ENCODE data around the gene SLC7A10.
"Not testable (repeated sequence)": the region's sequence is repeated elsewhere in the genome, so short reads cannot be mapped to it uniquely, and the experiment has no call there.

SLC7A10 gene

DNA sequence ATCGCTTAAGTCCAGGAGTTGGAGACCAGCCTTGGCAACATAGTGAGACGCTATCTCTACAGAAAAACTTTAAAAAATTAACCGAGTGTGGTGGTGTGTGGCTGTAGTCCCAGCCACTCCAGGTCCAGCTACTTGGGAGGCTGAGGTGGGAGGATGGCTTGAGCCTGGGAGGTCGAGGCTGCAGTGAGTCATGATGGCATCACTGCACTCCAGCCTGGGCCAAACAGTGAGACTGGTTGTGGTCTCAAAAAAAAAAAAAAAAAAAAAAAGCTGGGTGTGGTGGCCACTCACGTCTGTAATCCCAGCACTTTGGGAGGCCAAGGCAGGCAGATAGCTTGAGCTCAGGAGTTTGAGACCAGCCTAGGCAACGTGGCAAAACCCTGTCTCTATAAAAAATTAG, 59.6 kb downstream of the SLC7A10 start:
- H3K23ac ChIP-seq (ENCODE audit: low read length); H3K4me3 ChIP-seq (ENCODE audit: low read length); H3K79me2 ChIP-seq (ENCODE audit: control insufficient read depth, insufficient read depth, low read length); H4K8ac ChIP-seq (ENCODE audit: low read depth, low read length); H4K5ac ChIP-seq (ENCODE audit: low read length); H3K9ac ChIP-seq (ENCODE audit: low read length); H2BK15ac ChIP-seq (replicated peaks; ENCODE audit: low read depth); H3K18ac ChIP-seq (ENCODE audit: low read length); H3K4me2 ChIP-seq (ENCODE audit: low read length); H3K56ac ChIP-seq (ENCODE audit: low read length); H3K27ac ChIP-seq (ENCODE audit: low read depth, low read length); H3K4me1 ChIP-seq (ENCODE audit: control insufficient read depth, low read depth, low read length); H2AK5ac ChIP-seq (ENCODE audit: low read length); H2BK120ac ChIP-seq (ENCODE audit: low read depth, low read length); DNase-seq; H3K36me3 ChIP-seq (ENCODE audit: control insufficient read depth, insufficient read depth, low read length); H2BK5ac ChIP-seq (ENCODE audit: low read length); H3K27me3 ChIP-seq (ENCODE audit: insufficient read depth, low read length, poor library complexity); H3K79me1 ChIP-seq (ENCODE audit: low read length); H3K4ac ChIP-seq (ENCODE audit: low read depth, low read length): not testable (repeated sequence)
- no CpG with 5 or more reads among the region's 6 CpGs for WGBS (ENCODE audit: extremely low coverage, insufficient coverage, low lambda C conversion rate)

DNA sequence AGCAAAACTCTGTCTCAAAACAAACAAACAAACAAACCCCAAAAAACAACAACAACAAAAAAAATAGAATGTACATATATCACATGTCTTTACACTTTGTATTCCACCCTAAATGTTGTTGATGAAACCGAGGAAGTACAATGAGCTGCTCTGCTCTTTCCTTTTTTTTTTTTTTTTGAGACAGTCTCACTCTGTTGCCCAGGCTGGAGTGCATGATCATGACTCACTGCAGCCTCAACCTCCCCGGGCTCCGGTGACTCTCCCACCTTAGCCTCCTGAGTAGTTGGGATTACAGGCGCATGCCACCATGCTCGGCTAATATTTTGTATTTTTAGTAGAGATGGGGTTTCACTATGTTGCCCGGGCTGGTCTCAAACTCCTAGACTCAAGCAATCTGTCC, 62.2 kb downstream of the SLC7A10 start:
- H3K56ac ChIP-seq (ENCODE audit: low read length), result no peak overlapping the region
- H3K23ac ChIP-seq (ENCODE audit: low read length), result no peak overlapping the region
- no peaks in the 10 kb centered on the region for H3K4me1 ChIP-seq (ENCODE audit: control insufficient read depth, low read depth, low read length)
- H3K79me2 ChIP-seq (ENCODE audit: control insufficient read depth, insufficient read depth, low read length), result no peaks in the 10 kb centered on the region
- no peaks in the 10 kb centered on the region for H3K79me1 ChIP-seq (ENCODE audit: low read length)
- no peak overlapping the region for H2BK120ac ChIP-seq (ENCODE audit: low read depth, low read length)
- H3K27ac ChIP-seq (ENCODE audit: low read depth, low read length), result no peak overlapping the region
- WGBS (ENCODE audit: extremely low coverage, insufficient coverage, low lambda C conversion rate), result no CpG with 5 or more reads among the region's 6 CpGs
- H3K4me2 ChIP-seq (ENCODE audit: low read length), result no peak overlapping the region
- no peak for DNase-seq
- no peaks in the 10 kb centered on the region for H3K36me3 ChIP-seq (ENCODE audit: control insufficient read depth, insufficient read depth, low read length)
- H2BK15ac ChIP-seq (replicated peaks; ENCODE audit: low read depth), result no peak overlapping the region
- no peak overlapping the region for H3K4me3 ChIP-seq (ENCODE audit: low read length)
- H2BK5ac ChIP-seq (ENCODE audit: low read length), result no peak overlapping the region
- no peak overlapping the region for H2AK5ac ChIP-seq (ENCODE audit: low read length)
- H3K27me3 ChIP-seq (ENCODE audit: insufficient read depth, low read length, poor library complexity), result no peaks in the 10 kb centered on the region
- no peak overlapping the region for H3K18ac ChIP-seq (ENCODE audit: low read length)
- H4K8ac ChIP-seq (ENCODE audit: low read depth, low read length), result no peak overlapping the region
- no peak overlapping the region for H4K5ac ChIP-seq (ENCODE audit: low read length)
- H3K9ac ChIP-seq (ENCODE audit: low read length), result no peak overlapping the region
- no peak overlapping the region for H3K4ac ChIP-seq (ENCODE audit: low read depth, low read length)

DNA sequence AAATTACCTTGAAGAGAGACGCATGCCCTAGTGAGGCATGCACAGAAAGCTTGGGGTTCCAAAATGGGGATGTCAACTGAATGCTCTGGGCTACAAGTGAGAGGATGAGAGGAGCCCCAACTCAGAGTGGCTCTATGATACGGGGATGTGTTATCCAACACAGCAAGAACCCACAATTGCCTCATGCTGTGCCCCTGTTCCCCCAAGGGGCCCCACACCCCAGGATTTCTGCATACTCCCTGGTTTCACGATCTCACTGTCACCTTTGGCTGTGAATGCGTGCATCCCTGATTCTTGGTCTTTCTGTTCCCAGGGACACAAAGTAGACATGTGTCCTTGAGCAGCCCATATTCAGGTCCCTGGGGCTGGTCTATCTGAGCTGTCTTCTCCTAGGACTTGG, 64.4 kb downstream of the SLC7A10 start:
- H3K4me3 ChIP-seq (ENCODE audit: low read length), result no peak overlapping the region
- H2BK120ac ChIP-seq (ENCODE audit: low read depth, low read length), result no peak overlapping the region
- no peak overlapping the region for H3K56ac ChIP-seq (ENCODE audit: low read length)
- no peak overlapping the region for H3K23ac ChIP-seq (ENCODE audit: low read length)
- no peak overlapping the region for H4K8ac ChIP-seq (ENCODE audit: low read depth, low read length)
- H3K4ac ChIP-seq (ENCODE audit: low read depth, low read length), result no peak overlapping the region
- H3K36me3 ChIP-seq (ENCODE audit: control insufficient read depth, insufficient read depth, low read length), result no peaks in the 10 kb centered on the region
- H3K4me2 ChIP-seq (ENCODE audit: low read length), result no peak overlapping the region
- H4K5ac ChIP-seq (ENCODE audit: low read length), result no peak overlapping the region
- H3K4me1 ChIP-seq (ENCODE audit: control insufficient read depth, low read depth, low read length), result no peaks in the 10 kb centered on the region
- WGBS (ENCODE audit: extremely low coverage, insufficient coverage, low lambda C conversion rate), result no CpG with 5 or more reads among the region's 4 CpGs
- no peak overlapping the region for H2BK15ac ChIP-seq (replicated peaks; ENCODE audit: low read depth)
- no peaks in the 10 kb centered on the region for H3K27me3 ChIP-seq (ENCODE audit: insufficient read depth, low read length, poor library complexity)
- no peak overlapping the region for H3K18ac ChIP-seq (ENCODE audit: low read length)
- no peak overlapping the region for H3K27ac ChIP-seq (ENCODE audit: low read depth, low read length)
- no peaks in the 10 kb centered on the region for H3K79me1 ChIP-seq (ENCODE audit: low read length)
- no peak overlapping the region for H2BK5ac ChIP-seq (ENCODE audit: low read length)
- H3K9ac ChIP-seq (ENCODE audit: low read length), result no peak overlapping the region
- H2AK5ac ChIP-seq (ENCODE audit: low read length), result no peak overlapping the region
- H3K79me2 ChIP-seq (ENCODE audit: control insufficient read depth, insufficient read depth, low read length), result no peaks in the 10 kb centered on the region
- DNase-seq, result no peak

DNA sequence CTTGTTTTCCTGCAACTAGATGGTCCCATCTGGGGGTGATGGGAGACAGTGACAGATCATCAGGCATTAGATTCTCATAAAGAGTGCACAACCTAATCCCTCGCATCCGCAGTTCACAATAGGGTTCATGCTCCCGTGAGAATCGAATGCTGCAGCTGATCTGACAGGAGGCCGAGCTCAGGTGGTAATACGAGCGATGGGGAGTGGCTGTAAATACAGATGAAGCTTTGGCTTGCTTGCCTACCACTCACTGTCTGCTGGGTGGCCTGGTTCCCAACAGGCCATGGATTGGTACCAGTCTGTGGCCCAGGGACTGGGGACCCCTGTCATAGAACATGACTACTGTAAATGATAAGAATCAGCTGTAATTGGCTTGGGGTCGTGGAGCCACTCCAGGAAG, 65.8 kb downstream of the SLC7A10 start:
- Histone ChIP-seq H3K4ac (ENCODE audit: low read depth, low read length) (no peak overlapping the region), H3K27me3 (ENCODE audit: insufficient read depth, low read length, poor library complexity) (no peaks in the 10 kb centered on the region), H3K18ac (ENCODE audit: low read length) (no peak overlapping the region)

DNA sequence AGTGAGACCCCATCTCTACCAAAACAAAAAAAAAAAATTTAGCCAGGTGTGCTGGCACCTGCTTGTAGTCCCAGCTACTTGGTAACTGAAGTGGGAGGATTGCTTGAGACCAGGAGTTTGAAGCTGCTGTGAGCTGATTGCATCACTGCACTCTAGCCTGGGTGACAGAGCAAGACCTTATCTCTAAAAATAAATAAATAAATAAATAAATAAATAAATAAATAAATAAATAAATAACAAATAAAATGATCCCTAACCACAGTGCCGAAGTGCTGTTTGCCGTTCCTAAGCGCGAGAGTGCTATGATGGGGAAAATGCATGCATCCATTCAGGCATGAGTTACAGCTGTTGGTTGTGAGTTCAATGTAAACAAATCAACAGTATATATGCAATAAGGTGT, 66.5 kb downstream of the SLC7A10 start:
- H3K23ac ChIP-seq (ENCODE audit: low read length), result no peak overlapping the region
- no peaks in the 10 kb centered on the region for H3K36me3 ChIP-seq (ENCODE audit: control insufficient read depth, insufficient read depth, low read length)
- no peak overlapping the region for H3K56ac ChIP-seq (ENCODE audit: low read length)
- H3K4me1 ChIP-seq (ENCODE audit: control insufficient read depth, low read depth, low read length), result no peaks in the 10 kb centered on the region
- no peak overlapping the region for H2BK5ac ChIP-seq (ENCODE audit: low read length)
- H3K27me3 ChIP-seq (ENCODE audit: insufficient read depth, low read length, poor library complexity), result no peaks in the 10 kb centered on the region
- no peak overlapping the region for H3K18ac ChIP-seq (ENCODE audit: low read length)
- H2AK5ac ChIP-seq (ENCODE audit: low read length), result no peak overlapping the region
- DNase-seq, result no peak
- no peak overlapping the region for H2BK120ac ChIP-seq (ENCODE audit: low read depth, low read length)
- H2BK15ac ChIP-seq (replicated peaks; ENCODE audit: low read depth), result no peak overlapping the region
- H3K9ac ChIP-seq (ENCODE audit: low read length), result no peak overlapping the region
- WGBS (ENCODE audit: extremely low coverage, insufficient coverage, low lambda C conversion rate), result no CpG with 5 or more reads among the region's 4 CpGs
- no peak overlapping the region for H3K27ac ChIP-seq (ENCODE audit: low read depth, low read length)
- no peaks in the 10 kb centered on the region for H3K79me1 ChIP-seq (ENCODE audit: low read length)
- no peak overlapping the region for H4K5ac ChIP-seq (ENCODE audit: low read length)
- H3K4me2 ChIP-seq (ENCODE audit: low read length), result no peak overlapping the region
- H4K8ac ChIP-seq (ENCODE audit: low read depth, low read length), result no peak overlapping the region
- H3K4ac ChIP-seq (ENCODE audit: low read depth, low read length), result no peak overlapping the region
- no peaks in the 10 kb centered on the region for H3K79me2 ChIP-seq (ENCODE audit: control insufficient read depth, insufficient read depth, low read length)
- no peak overlapping the region for H3K4me3 ChIP-seq (ENCODE audit: low read length)

More for the DNA sequence above, 65.8 kb downstream of the SLC7A10 start:
- Histone ChIP-seq H3K36me3 (ENCODE audit: control insufficient read depth, insufficient read depth, low read length) (no peaks in the 10 kb centered on the region), H3K79me1 (ENCODE audit: low read length) (no peaks in the 10 kb centered on the region), H2BK5ac (ENCODE audit: low read length) (no peak overlapping the region), H4K8ac (ENCODE audit: low read depth, low read length) (no peak overlapping the region), H2BK120ac (ENCODE audit: low read depth, low read length) (no peak overlapping the region), H2AK5ac (ENCODE audit: low read length) (no peak overlapping the region), H3K56ac (ENCODE audit: low read length) (no peak overlapping the region), H3K27ac (ENCODE audit: low read depth, low read length) (no peak overlapping the region), H3K4me3 (ENCODE audit: low read length) (no peak overlapping the region), H3K4me1 (ENCODE audit: control insufficient read depth, low read depth, low read length) (no peaks in the 10 kb centered on the region), H3K23ac (ENCODE audit: low read length) (no peak overlapping the region), H3K4me2 (ENCODE audit: low read length) (no peak overlapping the region), H3K79me2 (ENCODE audit: control insufficient read depth, insufficient read depth, low read length) (no peaks in the 10 kb centered on the region), H3K9ac (ENCODE audit: low read length) (no peak overlapping the region), H2BK15ac (replicated peaks; ENCODE audit: low read depth) (no peak overlapping the region), H4K5ac (ENCODE audit: low read length) (no peak overlapping the region)
- no peak for DNase-seq
- WGBS (ENCODE audit: extremely low coverage, insufficient coverage, low lambda C conversion rate), result no CpG with 5 or more reads among the region's 8 CpGs
